GM12878 (cell line): ENCODE measurements around the gene SERHL2.

Experiments used
- CEBPB ChIP-seq, 2 experiments: fragments of 150-350 bp in 1 of 2; IDR thresholded peaks; 2 replicates each; pipeline ENCODE4 v1.6.1; 2012 to 2014; ENCODE audit warnings: low read depth in 2 of 2, low read length in 2 of 2, borderline replicate concordance in 1 of 2, inconsistent platforms in 1 of 2
- CHD2 ChIP-seq: IDR thresholded peaks from 2 replicates; pipeline ENCODE4 v1.6.1; 2011; ENCODE audit warnings: low read depth, low read length, improper control_type of control experiment, borderline replicate concordance
- FOXM1 ChIP-seq: IDR thresholded peaks from 2 replicates; pipeline ENCODE4 v1.6.1; 2012; ENCODE audit warnings: low read depth, mild to moderate bottlenecking, inconsistent platforms, low read length, moderate library complexity
- KAT2A ChIP-seq: conservative IDR thresholded peaks from 2 replicates; pipeline ENCODE4 v1.6.1; 2011; ENCODE audit warnings: low read depth, low read length; ENCODE audit not compliant: control insufficient read depth
- POLR2A ChIP-seq: IDR thresholded peaks from 2 replicates; pipeline ENCODE4 v1.6.1; 2011; ENCODE audit warnings: low read depth, mild to moderate bottlenecking, low read length
- RFX5 ChIP-seq: IDR thresholded peaks from 2 replicates; pipeline ENCODE4 v1.6.1; 2011; ENCODE audit warnings: low read depth, low read length, improper control_type of control experiment
- STAT3 ChIP-seq: IDR thresholded peaks from 2 replicates; pipeline ENCODE4 v1.6.1; 2011; ENCODE audit warnings: low read depth, low read length, improper control_type of control experiment
- ZNF274 ChIP-seq: IDR thresholded peaks from one replicate; pipeline ENCODE4 v1.8.0; 2011; ENCODE audit not compliant: insufficient read length, insufficient read depth
- TF ChIP-seq, protein P1 (sequence below), 3 experiments: IDR thresholded peaks in 2 of 3; conservative IDR thresholded peaks in 1 of 3; 2 replicates each; pipeline ENCODE4 v1.5.1; 2011; ENCODE audit warnings: low read depth in 3 of 3, low read length in 3 of 3, mild to moderate bottlenecking in 3 of 3, control low read depth in 2 of 3, moderate library complexity in 2 of 3, inconsistent platforms in 1 of 3, mixed read lengths in 1 of 3; ENCODE audit not compliant: control insufficient read depth in 2 of 3, insufficient read depth in 1 of 3; ENCODE audit errors: extremely low read depth in 1 of 3

DNA sequence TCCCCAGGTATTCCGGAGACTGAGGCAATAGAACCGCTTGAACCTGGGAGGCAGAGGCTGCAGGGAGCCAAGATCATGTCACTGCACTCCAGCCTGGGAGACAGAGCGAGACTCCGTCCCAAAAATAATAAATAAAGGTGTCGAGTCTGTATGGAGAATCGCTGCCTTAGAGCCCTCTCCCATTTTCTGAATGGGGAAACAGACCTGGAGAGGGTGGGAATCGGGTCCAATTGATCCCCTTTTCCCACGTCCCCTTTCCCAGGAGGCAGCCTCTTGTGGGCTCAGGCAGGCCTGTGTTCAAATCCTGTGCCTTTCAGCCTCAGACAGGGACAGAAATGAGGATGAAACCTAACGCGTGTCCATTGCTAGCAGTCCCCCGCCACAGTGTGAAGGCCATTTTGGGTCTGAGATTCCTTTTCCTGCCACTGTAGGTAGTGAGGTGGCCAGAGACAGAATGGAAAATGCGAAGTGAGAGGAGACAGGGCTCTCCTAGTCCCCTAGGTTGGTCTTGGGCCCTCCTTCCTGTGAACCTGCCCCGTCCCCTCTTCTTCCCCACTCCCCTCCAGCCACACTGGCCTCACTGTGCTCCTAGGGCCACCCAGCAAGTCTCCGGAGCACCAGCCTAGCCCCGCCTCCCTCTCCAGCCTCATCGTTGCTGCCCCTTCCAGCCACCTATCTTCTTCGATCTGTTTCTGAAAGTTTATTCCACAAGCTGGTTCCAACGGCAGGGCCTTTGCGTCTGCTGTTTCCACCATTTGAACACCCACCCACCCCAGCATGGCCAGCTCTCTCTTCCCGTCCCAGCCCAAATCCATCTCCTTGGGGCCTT, 63.6 kb downstream of the SERHL2 start:
- TF ChIP-seq RFX5 = no peak
- TF ChIP-seq, protein P1, sequence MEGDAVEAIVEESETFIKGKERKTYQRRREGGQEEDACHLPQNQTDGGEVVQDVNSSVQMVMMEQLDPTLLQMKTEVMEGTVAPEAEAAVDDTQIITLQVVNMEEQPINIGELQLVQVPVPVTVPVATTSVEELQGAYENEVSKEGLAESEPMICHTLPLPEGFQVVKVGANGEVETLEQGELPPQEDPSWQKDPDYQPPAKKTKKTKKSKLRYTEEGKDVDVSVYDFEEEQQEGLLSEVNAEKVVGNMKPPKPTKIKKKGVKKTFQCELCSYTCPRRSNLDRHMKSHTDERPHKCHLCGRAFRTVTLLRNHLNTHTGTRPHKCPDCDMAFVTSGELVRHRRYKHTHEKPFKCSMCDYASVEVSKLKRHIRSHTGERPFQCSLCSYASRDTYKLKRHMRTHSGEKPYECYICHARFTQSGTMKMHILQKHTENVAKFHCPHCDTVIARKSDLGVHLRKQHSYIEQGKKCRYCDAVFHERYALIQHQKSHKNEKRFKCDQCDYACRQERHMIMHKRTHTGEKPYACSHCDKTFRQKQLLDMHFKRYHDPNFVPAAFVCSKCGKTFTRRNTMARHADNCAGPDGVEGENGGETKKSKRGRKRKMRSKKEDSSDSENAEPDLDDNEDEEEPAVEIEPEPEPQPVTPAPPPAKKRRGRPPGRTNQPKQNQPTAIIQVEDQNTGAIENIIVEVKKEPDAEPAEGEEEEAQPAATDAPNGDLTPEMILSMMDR (IDR thresholded peaks at IDR 0.05 in 2 of 3, conservative IDR thresholded peaks at IDR 0.05 in 1 of 3; ENCODE audit: control insufficient read depth in 2 of 3, extremely low read depth in 1 of 3, insufficient read depth in 1 of 3, low read depth in 3 of 3, low read length in 3 of 3) = no peak
- no peak for TF ChIP-seq ZNF274
- TF ChIP-seq POLR2A = peak; percentile 43; the same call in 1 of the 2 replicates
- no peak for TF ChIP-seq CEBPB (IDR thresholded peaks at IDR 0.05; ENCODE audit: borderline replicate concordance in 1 of 2, low read depth in 2 of 2, low read length in 2 of 2)
- TF ChIP-seq FOXM1 = no peak
- TF ChIP-seq STAT3 = no peak
- TF ChIP-seq CHD2 = no peak
- TF ChIP-seq KAT2A = no peak
